CD4-positive, alpha-beta T cell treated with Interferon alpha-2 for 1 hour (primary cell): ENCODE results near the gene PDXK.

ENCODE experiments used
- DNase-seq, 2 donors: peaks; one replicate each; pipeline ENCODE4 v3.0.0-alpha.2; 2020 to 2022

The PDXK gene

DNA sequence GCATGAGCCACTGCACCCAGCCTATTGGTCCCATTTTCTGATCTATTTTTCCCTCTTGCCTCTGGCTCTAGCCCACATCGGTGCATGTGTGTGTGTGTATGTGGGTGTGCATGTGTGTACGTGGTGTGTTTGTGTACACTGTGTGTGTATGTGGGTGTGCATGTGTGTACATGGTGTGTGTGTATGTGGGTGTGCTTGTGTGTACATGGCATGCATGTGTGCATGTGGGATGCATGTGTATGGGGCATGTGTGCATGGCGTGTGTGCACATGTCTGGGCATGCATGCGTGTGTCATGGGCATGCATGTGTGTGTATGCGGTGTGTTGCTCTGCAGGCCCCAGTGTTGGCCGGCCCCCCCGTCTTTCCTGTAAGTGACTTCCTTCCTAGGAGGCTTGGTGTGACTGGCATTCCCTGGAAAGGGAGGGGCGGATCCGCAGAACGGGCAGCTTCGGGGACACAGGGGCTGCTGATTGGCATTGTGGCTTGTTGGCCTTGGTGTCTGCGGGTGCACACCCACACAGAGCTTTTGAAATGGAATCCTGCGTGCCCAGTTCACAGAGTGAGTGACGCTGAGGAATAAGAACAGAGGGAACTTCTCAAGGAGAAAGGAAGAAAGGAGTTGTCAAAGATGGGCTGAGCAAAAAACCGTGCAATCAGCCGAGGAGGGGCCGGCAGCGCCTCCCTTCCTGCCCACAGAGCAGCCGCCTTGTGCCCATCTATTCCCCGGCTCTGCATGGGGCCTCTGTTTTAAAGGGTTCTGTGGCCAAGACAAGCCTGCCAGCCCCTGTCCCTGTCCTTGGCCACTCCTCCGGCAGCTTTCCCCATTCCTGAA is 8.0 kb downstream of the PDXK start:
- no peak for DNase-seq

DNA sequence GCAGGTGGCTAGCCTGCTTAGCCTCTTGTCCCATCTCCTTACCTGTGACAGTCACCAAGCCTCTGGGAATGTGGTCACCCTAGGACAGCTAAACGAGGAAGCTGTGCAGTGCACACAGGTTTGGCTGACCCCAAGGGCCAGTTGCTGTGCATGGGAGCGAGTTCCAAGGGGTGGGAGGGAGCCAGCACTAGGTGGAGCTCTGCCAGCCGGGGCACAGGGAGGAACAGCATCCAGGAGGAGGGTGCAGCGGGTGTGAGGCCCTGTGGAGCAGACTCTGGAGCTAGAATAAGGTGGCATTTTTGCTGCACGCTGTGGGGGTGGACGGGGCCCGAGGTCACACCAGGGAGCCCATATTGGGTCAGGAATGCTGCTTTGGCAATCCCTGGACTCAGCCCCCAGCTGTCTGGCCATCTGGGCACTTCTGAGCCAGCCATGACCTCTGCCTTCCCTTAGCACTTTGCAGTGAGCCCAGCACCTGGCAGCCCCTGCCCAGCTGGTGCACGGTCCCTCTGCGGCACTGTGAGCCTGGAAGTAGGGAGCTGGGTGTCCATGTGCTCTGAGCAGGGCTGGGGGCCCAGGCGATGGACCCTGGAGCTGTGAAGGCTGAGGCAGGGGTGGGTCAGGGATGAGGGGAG is 8.7 kb downstream of the PDXK start:
- DNase-seq: no peak

DNA sequence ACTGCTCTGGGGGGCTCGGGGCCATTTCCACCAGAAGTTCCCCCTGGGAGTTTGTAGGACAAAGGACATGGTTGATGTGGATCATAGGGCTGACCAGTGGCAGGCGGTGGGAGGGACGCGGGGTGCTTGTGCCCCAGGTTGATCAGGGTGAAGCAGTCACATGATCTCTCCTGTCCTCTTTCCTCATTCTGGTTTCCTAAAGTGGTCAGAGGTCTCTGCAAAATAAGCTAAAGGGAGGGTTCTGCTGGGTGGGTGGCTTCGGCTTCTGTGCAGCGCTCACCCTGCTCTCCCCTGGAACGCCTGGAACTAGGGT is 9.2 kb downstream of the PDXK start:
- no peak for DNase-seq

DNA sequence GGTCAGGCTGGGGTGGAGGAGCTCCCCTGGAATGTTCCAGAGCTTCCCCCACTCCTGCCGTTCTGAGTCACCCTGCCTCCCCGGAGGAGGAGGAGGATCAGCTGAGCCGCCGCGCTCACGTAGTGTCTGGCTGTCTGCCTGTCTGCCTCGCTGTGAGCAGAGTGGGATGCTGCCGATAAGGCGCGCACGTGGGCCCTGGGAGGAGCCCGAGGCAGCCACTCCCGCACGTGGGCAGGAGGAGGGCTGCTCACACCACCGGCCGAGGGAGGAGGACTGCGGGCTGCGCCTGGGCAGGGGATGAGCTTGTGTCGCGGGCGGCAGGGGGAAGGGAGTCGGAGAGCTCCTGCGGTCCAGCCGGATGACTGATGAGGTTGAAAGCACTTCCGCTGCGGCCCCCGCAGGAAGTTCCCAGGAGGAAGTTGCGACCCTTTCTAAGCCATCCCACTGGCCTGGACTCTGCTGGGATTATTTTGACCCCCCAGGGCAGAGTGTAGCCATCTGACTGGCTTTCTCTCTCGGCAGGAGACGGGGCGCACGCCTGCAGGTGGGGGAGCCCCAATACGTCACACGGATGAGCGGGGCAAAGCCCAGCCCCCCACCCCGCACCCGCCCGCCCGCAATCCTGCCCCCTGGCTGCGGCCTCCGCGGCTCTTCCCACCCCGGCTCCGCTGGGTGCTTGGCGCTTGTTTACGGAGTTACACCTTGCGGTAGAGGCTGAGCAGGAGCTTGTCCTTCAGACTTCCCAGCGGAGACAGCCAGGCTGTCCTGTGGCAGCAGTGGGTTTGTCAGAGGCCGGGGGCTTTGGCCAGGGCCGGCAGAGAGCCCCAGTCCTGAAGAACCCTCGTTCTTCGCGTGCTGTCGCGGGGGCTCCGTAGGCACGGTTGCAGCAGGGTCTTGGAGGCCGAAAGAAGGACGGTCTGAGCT is 9.8 kb downstream of the PDXK start:
- peak; percentile 78 to 84 for DNase-seq

DNA sequence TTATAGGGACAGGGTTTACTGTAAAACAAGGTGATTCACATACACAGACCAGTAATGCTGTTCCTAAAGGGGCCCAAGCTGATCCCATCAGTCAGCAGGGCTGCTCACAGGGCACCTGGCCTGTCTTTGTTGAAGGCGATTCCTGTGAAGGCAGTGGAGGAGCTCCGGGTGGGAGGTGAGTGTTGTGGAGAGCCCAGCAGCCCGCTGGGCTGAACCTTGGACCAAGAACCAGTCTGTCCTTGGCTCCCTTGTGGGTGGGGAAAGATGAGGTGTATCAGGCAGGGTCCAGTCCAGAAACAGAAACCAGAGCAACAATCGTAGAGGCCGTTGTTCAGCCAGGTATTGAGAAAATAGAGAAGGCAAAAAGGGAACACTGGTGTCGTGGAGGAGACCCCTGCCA is 12.5 kb downstream of the PDXK start:
- no peak for DNase-seq

DNA sequence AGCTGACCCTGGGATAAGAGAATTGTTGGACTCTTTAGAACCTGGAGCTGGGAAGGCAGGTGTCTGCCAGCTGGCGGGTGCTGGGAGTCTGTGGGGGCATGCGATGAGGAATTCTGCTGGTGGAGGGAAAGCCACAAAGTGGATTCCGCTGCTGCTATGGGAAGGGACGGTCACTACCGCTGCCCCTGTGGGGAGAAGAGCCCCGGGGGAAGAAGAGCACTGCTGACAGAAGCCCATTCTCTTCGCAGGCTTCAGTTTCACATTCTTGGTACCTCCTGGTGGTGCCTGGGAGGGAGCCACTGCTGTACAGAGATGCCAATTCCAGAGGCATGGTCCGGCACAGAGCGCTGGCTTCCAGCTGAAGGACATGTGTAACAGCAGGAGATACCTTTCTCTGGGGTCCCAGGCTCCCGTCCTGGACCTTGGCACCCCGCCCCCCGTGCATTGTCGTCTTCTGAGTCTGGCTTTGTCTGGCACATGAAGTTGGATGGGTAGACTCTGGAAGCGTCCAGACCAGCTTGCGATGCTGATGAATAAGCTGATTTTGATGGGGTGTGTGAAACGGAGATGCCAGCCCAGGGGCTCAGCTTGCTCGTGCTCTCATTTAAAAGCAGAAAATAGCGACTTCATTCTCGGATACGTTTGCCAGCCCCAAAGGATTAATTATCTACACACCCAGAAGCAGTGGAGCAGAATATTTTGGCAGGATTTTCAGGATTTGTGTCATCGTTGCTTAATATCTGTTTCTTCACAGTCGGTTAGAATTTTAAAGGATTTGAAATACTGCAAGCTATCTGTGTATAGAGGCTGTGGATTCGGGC is 13.2 kb downstream of the PDXK start:
- DNase-seq: no peak

DNA sequence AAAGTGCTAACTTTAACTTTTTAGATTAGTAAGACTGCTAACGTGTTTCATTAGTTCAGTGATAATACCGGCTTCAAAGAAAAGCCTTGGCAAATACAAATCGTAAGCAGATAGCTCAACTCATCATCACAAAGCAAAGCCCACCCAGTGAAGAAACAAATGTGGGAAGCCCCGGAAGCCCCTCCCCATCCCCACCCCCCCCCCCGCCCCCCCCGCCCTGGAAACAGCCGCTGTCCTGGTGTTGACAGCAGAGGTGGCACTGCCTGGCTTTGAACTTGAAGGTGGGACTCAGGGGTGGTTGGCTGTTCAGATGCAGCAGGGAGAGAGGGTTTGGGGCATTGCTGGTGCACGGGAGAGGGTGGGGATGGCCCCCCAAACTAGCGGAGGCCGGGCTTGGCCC is 14.1 kb downstream of the PDXK start:
- DNase-seq: no peak

DNA sequence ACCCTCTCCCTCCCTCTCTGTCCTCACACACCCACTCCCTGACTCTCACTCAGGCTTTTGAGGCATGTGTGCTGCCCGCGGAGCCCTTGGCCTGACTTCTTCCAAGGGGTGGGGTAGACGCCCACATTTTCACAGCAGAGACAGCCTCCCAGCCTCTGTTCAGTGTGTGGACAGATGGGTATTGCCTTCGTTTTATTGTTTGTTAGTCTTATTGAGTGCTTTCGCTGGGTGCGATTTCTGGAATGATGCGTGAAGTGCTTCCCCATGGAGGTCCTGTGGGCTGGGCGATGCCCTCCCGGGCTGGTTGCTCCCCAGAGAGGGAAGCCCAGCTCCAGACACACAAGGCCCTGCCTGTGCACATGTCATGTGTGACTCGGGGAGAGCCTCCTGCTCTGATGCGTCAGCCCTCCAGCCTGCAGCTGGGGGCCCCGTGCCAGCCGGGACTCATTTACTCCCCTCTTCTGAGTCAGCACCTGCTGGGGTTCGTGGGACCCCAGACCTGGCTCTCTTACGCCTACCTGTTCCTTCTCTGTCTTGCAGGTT is 14.7 kb downstream of the PDXK start:
- DNase-seq: no peak

DNA sequence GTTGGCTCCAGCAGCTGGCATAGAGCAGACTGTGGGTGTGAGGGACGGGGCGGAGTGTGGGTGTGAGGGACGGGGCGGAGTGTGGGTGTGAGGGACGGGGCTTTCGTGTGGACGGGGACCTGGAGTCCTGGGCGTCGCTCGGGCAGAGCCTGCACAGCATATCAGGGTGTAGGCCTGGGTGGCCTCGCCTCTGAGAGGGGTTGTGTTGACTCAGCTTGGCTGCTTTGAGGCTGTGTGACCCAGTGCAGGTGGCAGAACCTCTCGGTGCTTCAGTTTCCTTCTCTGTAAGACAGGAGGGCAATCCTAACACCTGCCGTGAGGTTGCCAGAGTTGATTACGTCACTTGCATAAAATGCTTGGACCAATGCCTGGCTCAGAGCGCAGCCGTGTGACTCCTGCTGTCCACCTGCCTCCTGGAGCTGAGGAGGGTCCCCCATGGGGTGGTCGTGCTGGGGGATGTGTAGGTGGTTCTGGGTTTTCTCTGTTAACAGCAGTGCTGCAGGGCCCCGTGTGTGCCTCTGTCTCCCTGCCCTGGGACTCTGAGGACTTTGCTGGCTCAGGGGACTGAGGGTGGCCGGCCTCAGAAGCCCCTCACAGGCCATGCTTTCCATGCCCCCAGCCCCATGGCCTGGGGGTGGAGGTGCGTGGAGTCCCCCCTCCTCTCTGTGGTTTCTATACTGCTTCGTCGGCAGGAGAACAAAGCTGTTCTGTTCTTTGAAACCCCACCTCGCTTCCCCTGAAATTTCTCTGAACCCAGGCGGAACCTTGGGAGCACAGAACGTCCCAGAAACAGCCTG is 15.4 kb downstream of the PDXK start:
- no peak for DNase-seq

DNA sequence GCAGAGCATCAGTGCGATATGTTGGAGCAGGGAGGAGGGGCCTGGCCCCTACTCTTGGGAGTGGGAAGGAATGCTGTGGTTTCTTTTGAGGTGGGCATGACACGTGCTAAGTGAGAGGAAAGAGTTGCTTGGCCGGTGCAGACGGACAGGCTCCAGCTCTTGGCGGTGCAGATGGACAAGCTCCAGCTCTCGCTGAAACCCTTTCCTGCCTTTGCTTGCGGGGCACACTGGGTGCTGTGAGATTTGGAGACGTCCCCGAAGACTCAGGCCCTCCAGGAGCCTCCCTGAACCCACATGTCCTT is 15.9 kb downstream of the PDXK start:
- no peak for DNase-seq

DNA sequence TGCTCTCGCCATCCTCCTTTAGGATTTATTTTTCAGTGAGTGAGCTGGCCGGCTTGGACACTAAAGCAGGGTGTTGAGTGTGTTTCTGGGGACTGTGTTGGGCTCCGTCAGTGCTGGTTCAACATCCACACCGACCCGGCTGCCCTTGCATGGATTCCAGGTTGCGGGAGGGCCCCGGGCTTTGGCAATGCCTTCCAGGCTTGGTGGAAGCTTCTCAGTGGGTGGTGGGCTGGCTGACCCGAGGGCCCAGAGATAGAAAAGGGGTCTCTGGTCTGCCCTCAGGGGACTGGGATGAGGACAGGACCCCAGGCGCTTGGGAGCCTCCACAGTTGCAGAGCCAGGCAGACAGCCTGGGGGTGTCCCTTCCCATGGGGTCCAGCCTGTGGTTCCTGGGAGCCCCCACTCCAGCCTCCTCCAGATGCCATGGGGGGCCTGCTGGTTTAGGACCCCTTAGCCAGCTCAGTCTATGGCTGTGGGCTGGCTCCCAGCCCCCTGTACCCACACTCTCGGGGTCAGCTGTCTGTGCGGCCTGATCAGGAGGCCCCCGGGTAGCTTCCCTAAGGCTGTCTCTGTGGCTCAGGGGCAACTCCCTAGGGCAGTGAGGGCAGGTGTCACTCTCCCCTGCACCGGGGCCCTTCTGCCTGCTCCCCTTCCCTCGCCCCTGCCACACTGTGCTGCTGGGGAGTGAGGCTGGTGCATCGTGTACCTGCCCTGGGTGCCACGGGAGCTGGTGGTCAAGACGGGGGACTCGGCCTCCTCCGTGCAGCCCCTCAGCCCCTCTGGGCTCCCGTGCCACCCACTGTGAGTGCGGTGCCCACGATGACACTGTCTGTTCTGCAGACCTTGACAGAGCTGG is 16.5 kb downstream of the PDXK start:
- no peak for DNase-seq

DNA sequence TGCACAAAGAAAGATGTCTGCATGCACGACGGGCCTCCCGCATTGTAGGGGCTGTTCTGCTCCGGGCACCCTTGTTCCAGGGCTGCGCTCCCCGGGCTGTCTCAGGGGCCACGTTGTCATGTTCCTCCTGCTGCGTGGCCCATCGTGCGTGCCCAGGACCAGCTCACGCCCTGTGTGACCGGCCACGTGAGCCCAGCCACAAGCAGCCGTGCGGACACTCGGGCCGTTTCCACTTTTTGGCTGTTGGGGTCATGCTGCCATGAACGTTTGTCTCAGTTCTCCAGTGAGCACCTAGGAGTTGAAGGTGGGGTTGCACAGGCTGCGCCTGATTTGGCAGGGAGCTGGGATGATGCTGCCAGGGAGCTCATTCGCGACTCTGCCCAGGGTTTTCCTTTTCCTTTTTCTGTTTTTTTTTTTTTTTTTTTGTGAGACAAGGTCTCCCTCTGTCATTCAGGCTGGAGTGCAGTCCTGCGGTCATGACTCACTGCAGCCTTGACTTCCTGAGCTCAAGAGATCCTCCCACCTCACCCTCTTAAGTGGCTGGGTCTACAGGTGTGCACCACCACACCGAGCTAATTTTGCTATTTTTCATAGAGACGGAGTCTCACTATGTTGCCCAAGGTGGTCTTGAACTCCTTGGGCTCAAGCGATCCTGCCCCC is 17.4 kb downstream of the PDXK start:
- no peak for DNase-seq

DNA sequence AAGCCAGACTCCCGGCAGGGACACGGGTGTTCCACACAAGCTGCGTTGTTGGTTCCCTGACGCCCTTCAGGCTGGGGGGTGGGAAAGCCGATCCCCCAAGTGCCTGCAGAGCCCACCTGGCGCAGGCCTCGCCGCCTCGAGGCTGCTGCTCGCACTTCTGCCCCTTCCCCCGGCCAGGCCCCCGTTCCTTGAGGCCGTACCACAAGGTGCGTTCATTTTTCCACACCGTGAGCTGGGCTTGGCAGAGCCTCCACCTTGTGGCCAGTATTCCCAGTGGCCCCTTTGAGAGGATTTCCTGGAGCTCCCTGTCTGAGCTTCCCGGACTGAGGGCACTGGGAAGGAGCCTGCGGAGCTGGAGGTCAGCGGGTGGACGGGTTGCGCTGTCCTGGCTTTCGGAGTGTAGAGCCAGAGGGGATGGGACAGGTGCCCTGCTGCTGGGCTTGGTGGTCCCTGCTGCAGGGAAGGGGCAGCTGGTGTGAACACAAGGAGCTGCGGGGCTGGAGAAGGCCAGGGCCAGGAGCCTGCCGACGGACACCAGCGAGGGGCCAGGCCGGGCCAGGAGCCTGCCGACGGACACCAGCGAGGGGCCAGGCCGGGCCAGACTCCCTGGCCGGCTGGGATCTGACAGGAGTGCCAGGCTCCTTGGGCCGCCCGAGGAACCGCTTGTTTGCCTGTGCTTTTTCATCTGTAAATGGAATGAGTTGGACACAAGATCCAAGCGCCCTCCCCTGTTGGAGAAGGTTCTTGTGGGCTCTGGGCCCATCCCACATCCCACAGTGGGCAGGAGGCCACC is 18.4 kb downstream of the PDXK start:
- DNase-seq: no peak

DNA sequence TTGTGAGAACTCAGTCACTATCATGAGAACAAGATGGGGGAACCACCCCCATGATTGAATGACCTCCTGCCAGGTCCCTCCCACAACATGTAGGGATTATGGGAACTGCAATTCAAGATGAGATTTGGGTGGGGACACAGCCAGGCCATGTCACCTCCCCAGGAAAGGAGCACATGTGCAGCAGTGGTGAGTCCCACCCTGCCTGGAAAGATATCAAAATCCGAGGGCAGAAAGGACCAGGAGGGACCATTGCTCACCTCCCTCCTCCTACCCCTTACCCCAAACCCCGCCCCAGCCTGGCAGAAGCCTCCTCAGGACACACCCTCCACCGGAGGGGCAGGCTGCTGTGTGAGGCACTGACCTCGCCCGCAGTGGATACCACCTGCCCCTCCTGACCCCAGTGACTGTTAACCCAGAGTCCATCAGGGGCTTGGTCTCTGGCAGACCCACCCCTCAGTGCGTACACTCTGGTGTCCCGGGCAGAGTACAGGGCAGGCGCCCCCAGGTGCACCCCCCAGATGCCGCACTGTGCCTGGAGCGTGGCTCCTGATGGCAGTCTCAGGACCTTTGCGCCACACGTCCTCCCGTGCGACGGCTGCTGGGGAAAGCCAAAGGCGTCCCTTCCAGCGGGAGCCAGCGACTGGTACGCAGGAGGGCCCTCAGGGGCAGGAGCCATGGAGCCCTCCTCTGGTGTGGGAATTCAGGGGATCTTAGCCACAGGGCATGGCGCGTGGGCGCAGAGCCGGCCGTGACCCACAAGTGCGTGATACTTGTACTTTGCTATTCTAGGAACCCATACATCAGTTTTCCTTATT is 20.9 kb downstream of the PDXK start:
- no peak for DNase-seq

DNA sequence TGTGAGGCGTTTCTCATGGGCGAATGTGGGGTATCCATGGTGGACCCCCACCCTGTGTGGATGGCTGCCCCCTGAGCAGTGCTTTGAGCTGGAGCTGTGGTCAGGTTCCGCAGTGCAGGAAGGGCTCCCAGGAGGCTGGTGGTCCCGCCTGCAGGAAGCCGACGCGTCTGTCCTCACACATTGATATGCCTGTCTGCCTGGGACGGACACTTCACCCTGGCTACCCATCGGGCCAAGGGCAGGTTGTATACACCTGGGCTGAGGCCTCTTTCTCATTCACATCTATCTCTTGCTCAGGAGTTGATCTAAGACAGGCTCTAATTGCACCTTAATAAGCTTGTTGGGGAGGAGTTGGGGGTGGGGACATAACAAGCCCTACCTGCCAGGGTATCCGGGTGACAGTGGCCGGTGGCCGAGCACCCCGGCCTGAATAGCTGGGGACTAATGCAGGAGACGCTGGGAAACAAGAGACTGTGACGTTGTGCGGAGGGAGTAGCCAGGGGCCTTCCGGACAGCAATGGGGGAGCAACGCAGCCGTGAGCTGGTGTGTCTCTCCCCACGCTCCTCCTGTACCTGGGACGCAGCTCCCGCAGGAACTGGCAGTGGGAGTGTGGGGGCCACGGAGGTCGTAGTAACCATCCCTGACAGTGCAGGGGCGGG is 21.7 kb downstream of the PDXK start:
- DNase-seq: no peak

DNA sequence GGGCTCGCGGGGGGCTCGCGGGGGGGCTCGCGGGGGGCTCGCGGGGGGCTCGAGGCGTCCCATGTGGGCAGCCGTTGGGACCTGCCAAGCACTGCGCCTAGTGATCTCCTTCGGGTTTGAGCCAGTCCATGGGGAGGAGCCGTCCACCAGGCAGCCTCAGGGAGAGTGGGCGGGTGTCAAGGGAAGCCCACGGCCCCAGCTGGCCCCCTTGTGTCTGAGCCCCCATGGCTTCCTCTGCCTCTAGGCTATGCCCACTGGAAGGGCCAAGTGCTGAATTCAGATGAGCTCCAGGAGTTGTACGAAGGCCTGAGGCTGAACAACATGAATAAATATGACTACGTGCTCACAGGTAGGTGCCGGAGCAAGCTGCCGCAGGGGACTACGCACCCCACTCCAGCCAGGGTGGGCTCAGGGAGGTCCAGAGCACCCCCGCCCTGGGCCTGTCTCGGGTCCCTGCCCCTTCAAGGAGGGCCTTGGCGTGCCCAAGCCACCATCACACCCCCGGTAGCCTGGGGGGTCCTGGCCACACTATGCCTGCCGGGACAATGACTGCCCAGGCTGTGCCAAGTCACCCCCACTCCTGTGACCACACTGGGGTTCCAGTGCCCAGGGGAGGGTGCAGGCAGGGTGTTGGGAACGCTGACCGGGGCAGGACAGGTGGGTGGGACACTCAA is 22.6 kb downstream of the PDXK start:
- DNase-seq: no peak

DNA sequence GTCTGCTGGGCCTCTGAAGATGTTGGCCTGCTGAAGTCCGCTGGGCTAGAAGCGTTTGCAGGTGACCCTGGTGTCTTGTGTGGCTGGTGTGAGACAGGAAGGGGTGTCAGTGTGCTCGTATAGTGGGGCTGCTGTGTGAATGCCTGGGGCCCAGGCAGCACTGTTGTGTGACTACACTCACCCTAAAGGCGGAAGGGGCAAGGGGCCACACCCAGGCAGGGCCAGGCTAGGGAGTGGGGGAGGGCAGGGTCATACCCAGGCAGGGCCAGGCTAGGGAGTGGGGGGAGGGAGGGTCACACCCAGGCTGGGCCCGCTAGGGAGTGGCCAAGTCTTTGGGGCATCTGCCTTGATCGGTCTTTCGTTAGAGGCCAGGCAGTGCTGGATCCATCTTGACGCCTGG is 25.0 kb downstream of the PDXK start:
- no peak for DNase-seq
